Naive B cell (primary cell): Measurements from ENCODE around the gene SIRT1. TPM values are rescaled to one million over a fixed set of nuclear protein-coding genes. Genes with fewer than 3 reads are reported as not detected.
"Not testable (repeated sequence)": the region's sequence is repeated elsewhere in the genome, so short reads cannot be mapped to it uniquely, and the experiment has no call there.

Source experiments
- ATAC-seq, 2 donors: fragments of 150-1000 bp; cut with Tn5 transposase; 2 replicates each; pipeline ENCODE4 v1.10.0; 2021; ENCODE audit warnings: low read depth in 2 of 2, mild to moderate bottlenecking in 2 of 2, moderate library complexity in 2 of 2
- DNase-seq: peaks from one replicate; pipeline ENCODE4 v3.0.0; 2022
- H3K27ac Mint-ChIP-seq, 6 donors: one replicate each; pipeline ENCODE4 v1.8.0; 2020 to 2022; ENCODE audit warnings: mild to moderate bottlenecking in 6 of 6, mixed read lengths in 6 of 6, moderate library complexity in 5 of 6, inconsistent platforms in 2 of 6
- H3K27me3 Mint-ChIP-seq, 3 donors: one replicate each; pipeline ENCODE4 v1.8.0; 2021 to 2022; ENCODE audit warnings: mixed read lengths in 3 of 3, mild to moderate bottlenecking in 1 of 3
- H3K36me3 Mint-ChIP-seq, 2 donors: one replicate each; pipeline ENCODE4 v1.8.0; 2020 to 2022; ENCODE audit warnings: mixed read lengths in 2 of 2, inconsistent platforms in 1 of 2, mild to moderate bottlenecking in 1 of 2
- H3K4me1 Mint-ChIP-seq, 3 donors: one replicate each; pipeline ENCODE4 v1.8.0; 2020 to 2022; ENCODE audit warnings: mixed read lengths in 3 of 3, inconsistent platforms in 1 of 3, mild to moderate bottlenecking in 1 of 3, moderate library complexity in 1 of 3
- H3K4me3 Mint-ChIP-seq, 8 donors: one replicate each; pipeline ENCODE4 v1.8.0; 2020 to 2022; ENCODE audit warnings: mild to moderate bottlenecking in 8 of 8, mixed read lengths in 8 of 8, moderate library complexity in 8 of 8, inconsistent platforms in 2 of 8
- H3K9me3 Mint-ChIP-seq, 7 donors: one replicate each; pipeline ENCODE4 v1.8.0; 2020 to 2022; ENCODE audit warnings: mixed read lengths in 7 of 7, mild to moderate bottlenecking in 5 of 7, inconsistent platforms in 2 of 7, moderate library complexity in 1 of 7
- polyA plus RNA-seq, 6 donors: library from polyadenylated mRNA; unstranded; fragments of 300-500 nt; fragmentation: Illumina TruSeq; gene quantifications; one replicate each; pipeline ENCODE4 v1.2.3, GENCODE V29; 2021; ENCODE audit warnings: low read depth in 6 of 6

Gene SIRT1
- polyA plus RNA-seq: 10 to 100 TPM; 16.5 to 34.4 (median 21.0) TPM

GRCh38 chr10:67884313-67884841 is at the start of gene SIRT1:
SIRT1 (plus strand) TSS chr10:67884656; CDS start chr10:67884722, 66 bp downstream.
- Mint-ChIP-seq H3K27ac (peak within 1 kb of the TSS; percentile 96 to 99 (median 98)), H3K36me3 (peaks cover 9% of the 10 kb centered on the region in 2 donors), H3K4me3 (peak within 1 kb of the TSS; percentile 84 to 97 (median 92)), H3K9me3 (no peaks in the 10 kb centered on the region), H3K4me1 (peaks cover 17 to 31% (median 23%) of the 10 kb centered on the region in 3 donors), H3K27me3 (no peaks in the 10 kb centered on the region)
- DNase-seq (peak; percentile 97), ATAC-seq (peak; percentile 77 to 78)

- not testable (repeated sequence) for H3K4me1 Mint-ChIP-seq, ATAC-seq, H3K36me3 Mint-ChIP-seq, DNase-seq, H3K27me3 Mint-ChIP-seq, H3K4me3 Mint-ChIP-seq, H3K9me3 Mint-ChIP-seq, H3K27ac Mint-ChIP-seq
These were observed 48.7 kb upstream of the SIRT1 start for GRCh38 chr10:67835541-67836394.

DNA sequence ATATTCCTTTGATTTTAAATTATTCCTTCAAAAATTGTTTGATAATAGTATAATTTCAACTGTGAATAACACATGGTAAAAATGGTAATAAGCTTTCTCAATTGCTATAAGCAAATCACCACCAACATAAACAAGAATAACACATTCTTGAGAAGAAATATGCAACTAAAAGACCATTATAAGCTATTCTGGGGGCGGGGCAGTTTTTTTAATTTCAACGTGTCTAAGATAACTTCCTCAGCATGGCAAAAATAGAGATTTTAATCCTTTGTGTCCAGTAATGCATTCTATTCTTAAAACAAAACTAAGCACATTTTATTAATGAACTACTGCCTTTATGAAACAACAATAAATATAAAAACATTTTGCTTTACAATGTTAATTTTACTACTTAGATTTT is 48.0 kb upstream of the SIRT1 start:
- Mint-ChIP-seq H3K4me1 (peaks cover 0 to 5% (median 0%) of the 10 kb centered on the region in 3 donors), H3K27me3 (no peaks in the 10 kb centered on the region), H3K36me3 (no peaks in the 10 kb centered on the region), H3K9me3 (peaks cover 0 to 7% (median 2%) of the 10 kb centered on the region in 7 donors), H3K27ac (no peak overlapping the region), H3K4me3 (no peak overlapping the region)
- ATAC-seq (no peak), DNase-seq (no peak)

DNA sequence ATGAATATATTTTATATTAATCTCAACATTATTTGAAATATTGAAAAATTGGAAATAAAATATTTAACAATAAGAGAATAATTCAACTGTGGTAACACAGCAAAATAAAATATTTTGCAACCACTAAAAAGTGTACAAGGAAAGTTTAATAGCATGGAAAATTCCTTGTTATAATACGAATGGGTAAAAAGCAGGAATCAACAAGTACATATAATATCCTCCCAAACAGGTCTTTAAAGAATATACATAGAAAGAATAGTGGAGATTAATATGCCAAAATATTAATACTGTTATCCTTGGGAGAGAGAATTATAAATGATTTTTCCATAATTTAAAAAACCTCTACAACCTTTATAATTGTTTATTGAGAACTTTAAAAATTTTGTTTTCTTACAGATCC is 47.5 kb upstream of the SIRT1 start:
- H3K27ac Mint-ChIP-seq: no peak overlapping the region
- H3K36me3 Mint-ChIP-seq: no peaks in the 10 kb centered on the region
- H3K9me3 Mint-ChIP-seq: peaks cover 0 to 11% (median 6%) of the 10 kb centered on the region in 7 donors
- ATAC-seq: no peak
- H3K27me3 Mint-ChIP-seq: no peaks in the 10 kb centered on the region
- DNase-seq: no peak
- H3K4me1 Mint-ChIP-seq: peaks cover 0 to 5% (median 0%) of the 10 kb centered on the region in 3 donors
- H3K4me3 Mint-ChIP-seq: no peak overlapping the region

GRCh38 chr10:67837541-67838314 is 46.7 kb upstream of the SIRT1 start, which contains the start of gene DNAJC12:
DNAJC12 (minus strand) TSS chr10:67838188; CDS start chr10:67838011, 177 bp downstream.
- Mint-ChIP-seq H3K4me3 (peak within 1 kb of the TSS in 2 of 8 donors; percentile 45 to 73), H3K4me1 (peaks cover 0 to 5% (median 0%) of the 10 kb centered on the region in 3 donors), H3K36me3 (no peaks in the 10 kb centered on the region), H3K27me3 (no peaks in the 10 kb centered on the region), H3K27ac (peak within 1 kb of the TSS in 1 of 6 donors; percentile 24), H3K9me3 (peaks cover 0 to 16% (median 6%) of the 10 kb centered on the region in 7 donors)
- DNase-seq (no peak), ATAC-seq (peak; percentile 82)

GRCh38 chr10:67839511-67839910 is 44.9 kb upstream of the SIRT1 start:
- not testable (repeated sequence) for H3K27me3 Mint-ChIP-seq, H3K27ac Mint-ChIP-seq, H3K36me3 Mint-ChIP-seq, DNase-seq, H3K4me3 Mint-ChIP-seq, H3K4me1 Mint-ChIP-seq, ATAC-seq
- H3K9me3 Mint-ChIP-seq: peaks cover 0 to 16% (median 6%) of the 10 kb centered on the region in 7 donors

- H3K36me3 Mint-ChIP-seq: no peaks in the 10 kb centered on the region
- H3K4me1 Mint-ChIP-seq: peaks cover 0 to 5% (median 0%) of the 10 kb centered on the region in 3 donors
- peaks cover 3 to 9% (median 5%) of the 10 kb centered on the region in 3 donors for H3K27me3 Mint-ChIP-seq
- ATAC-seq (no peak), DNase-seq (no peak)
- H3K4me3 Mint-ChIP-seq: no peak overlapping the region
- H3K9me3 Mint-ChIP-seq: peaks cover 0 to 16% (median 6%) of the 10 kb centered on the region in 7 donors
- H3K27ac Mint-ChIP-seq: peak overlapping the region in 1 of 6 donors; percentile 38
These were observed 44.5 kb upstream of the SIRT1 start for GRCh38 chr10:67839951-67840350.

- DNase-seq (no peak), ATAC-seq (no peak)
- Mint-ChIP-seq H3K4me1 (peaks cover 0 to 5% (median 0%) of the 10 kb centered on the region in 3 donors), H3K36me3 (no peaks in the 10 kb centered on the region), H3K27me3 (peaks cover 5 to 9% (median 7%) of the 10 kb centered on the region in 3 donors), H3K4me3 (no peak overlapping the region), H3K9me3 (peaks cover 0 to 16% (median 6%) of the 10 kb centered on the region in 7 donors), H3K27ac (peak overlapping the region in 1 of 6 donors; percentile 54)
These were observed 42.7 kb upstream of the SIRT1 start for GRCh38 chr10:67841737-67842136.

GRCh38 chr10:67843284-67843683 is 41.2 kb upstream of the SIRT1 start:
- Mint-ChIP-seq H3K36me3 (no peaks in the 10 kb centered on the region), H3K4me3 (no peak overlapping the region), H3K4me1 (no peaks in the 10 kb centered on the region), H3K27me3 (peaks cover 5 to 9% (median 7%) of the 10 kb centered on the region in 3 donors), H3K27ac (peak overlapping the region in 1 of 6 donors; percentile 14), H3K9me3 (peaks cover 0 to 16% (median 6%) of the 10 kb centered on the region in 7 donors)
- DNase-seq: no peak
- no peak for ATAC-seq

DNA sequence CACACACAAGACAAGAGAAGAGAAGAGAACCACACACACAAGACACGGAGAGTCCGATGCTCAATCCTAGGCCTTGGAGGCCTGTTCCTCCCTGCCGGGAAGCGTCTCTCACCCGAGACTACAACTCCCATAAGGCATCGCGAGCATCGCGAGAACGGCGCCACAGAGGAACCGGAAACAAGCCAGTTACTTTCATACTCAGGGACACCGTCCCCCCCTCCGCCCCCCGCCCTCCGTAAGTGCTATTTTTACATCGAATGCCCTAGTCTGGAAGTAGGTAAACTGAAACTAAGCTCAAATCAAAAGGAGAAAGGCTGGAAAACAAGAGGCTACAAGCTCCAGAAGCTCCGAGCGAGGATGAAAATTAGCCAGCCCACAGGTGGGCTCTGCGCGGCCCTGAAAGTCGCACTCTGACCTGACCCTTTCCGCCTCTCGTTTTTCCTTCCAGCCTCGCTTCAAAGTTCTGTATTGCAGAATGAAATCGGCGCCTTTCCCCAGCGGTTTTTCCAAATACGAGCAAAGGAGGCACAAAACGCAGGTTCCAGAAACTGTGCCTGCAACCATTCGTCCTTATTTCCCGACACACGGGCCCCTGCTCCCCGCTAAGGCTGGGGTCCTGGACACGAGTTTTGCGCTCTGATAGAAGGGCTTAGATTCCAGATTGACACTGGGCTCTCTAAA is 35.0 kb upstream of the SIRT1 start:
- H3K27me3 Mint-ChIP-seq: peaks cover 0 to 7% (median 5%) of the 10 kb centered on the region in 3 donors
- ATAC-seq (peak; percentile 99), DNase-seq (peak; percentile 84)
- peaks cover 4 to 17% (median 10%) of the 10 kb centered on the region in 3 donors for H3K4me1 Mint-ChIP-seq
- H3K4me3 Mint-ChIP-seq: peak overlapping the region; percentile 89 to 99 (median 94)
- no peaks in the 10 kb centered on the region for H3K36me3 Mint-ChIP-seq
- H3K27ac Mint-ChIP-seq: peak overlapping the region; percentile 92 to 99 (median 97)
- peaks cover 0 to 4% (median 0%) of the 10 kb centered on the region in 7 donors for H3K9me3 Mint-ChIP-seq

DNA sequence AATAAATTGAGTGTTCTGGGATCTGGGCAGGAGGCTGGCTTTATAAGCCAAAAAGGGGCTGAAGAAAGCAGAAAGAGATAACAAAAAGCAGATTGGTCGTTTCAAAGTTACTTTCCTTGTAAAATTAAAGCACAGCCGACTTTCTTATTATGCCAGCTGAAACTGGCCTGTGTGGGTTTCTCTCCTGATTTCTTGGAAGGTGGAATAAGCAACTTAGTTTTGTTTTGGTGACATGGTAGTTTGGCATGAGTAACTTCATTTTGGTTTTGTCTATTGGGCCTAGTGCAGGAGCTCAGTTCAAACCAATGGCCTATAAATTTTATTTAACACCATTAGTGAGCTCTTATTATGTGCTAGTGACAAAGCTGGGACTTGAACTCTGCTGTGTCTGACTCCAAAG is 33.3 kb upstream of the SIRT1 start:
- no peak for ATAC-seq
- Mint-ChIP-seq H3K4me1 (peaks cover 11 to 22% (median 19%) of the 10 kb centered on the region in 3 donors), H3K4me3 (peak overlapping the region in 5 of 8 donors; percentile 35 to 89 (median 53)), H3K27ac (no peak overlapping the region), H3K36me3 (no peaks in the 10 kb centered on the region), H3K27me3 (no peaks in the 10 kb centered on the region), H3K9me3 (peaks cover 0 to 4% (median 0%) of the 10 kb centered on the region in 7 donors)
- DNase-seq: no peak

GRCh38 chr10:67852761-67853160 is 31.7 kb upstream of the SIRT1 start:
- no peak overlapping the region for H3K27ac Mint-ChIP-seq
- DNase-seq: no peak
- H3K4me3 Mint-ChIP-seq: peak overlapping the region in 2 of 8 donors; percentile 9 to 47

More at GRCh38 chr10:67852761-67853160, 31.7 kb upstream of the SIRT1 start:
- Mint-ChIP-seq H3K36me3 (no peaks in the 10 kb centered on the region), H3K4me1 (peaks cover 11 to 22% (median 19%) of the 10 kb centered on the region in 3 donors), H3K9me3 (peaks cover 0 to 4% (median 0%) of the 10 kb centered on the region in 7 donors), H3K27me3 (no peaks in the 10 kb centered on the region)
- ATAC-seq: no peak
